Lower lobe of right lung (tissue), 2 donors: ENCODE results near the gene BNC2. TPM values are rescaled to one million over a fixed set of nuclear protein-coding genes. Genes with fewer than 3 reads are reported as not detected.
A peak's percentile ranks its signal among the peaks of the same experiment; 100 is the strongest.
"Not testable (repeated sequence)": the region's sequence is repeated elsewhere in the genome, so short reads cannot be mapped to it uniquely, and the experiment has no call there.

Experiments
- ATAC-seq, 2 donors: fragments of 200-7000 bp; cut with Tn5 transposase; one replicate each; pipeline ENCODE4 v1.9.1; 2020 to 2022; ENCODE audit warnings: mild to moderate bottlenecking in 2 of 2, moderate library complexity in 2 of 2
- DNase-seq: peaks from one replicate; pipeline ENCODE4 v3.0.0-alpha.2; 2020
- H3K27ac ChIP-seq: fragments of 200-600 bp; one replicate; pipeline ENCODE4 v1.8.0; 2022
- H3K27me3 ChIP-seq: fragments of 200-600 bp; one replicate; pipeline ENCODE4 v1.8.0; 2022; ENCODE audit warnings: low read depth
- H3K36me3 ChIP-seq: fragments of 200-600 bp; one replicate; pipeline ENCODE4 v1.8.0; 2022; ENCODE audit warnings: mild to moderate bottlenecking
- H3K4me1 ChIP-seq: fragments of 200-600 bp; one replicate; pipeline ENCODE4 v1.8.0; 2022
- H3K4me3 ChIP-seq: fragments of 200-600 bp; one replicate; pipeline ENCODE4 v1.8.0; 2022; ENCODE audit warnings: mild to moderate bottlenecking
- H3K9me3 ChIP-seq: fragments of 200-600 bp; one replicate; pipeline ENCODE4 v1.8.0; 2022
- CTCF ChIP-seq: fragments of 200-600 bp; IDR thresholded peaks from one replicate; pipeline ENCODE4 v1.8.0; 2022; ENCODE audit warnings: antibody characterized with exemption, mild to moderate bottlenecking
- intact Hi-C: fragments of 100-400 bp; cut with DNase I; formaldehyde crosslinking; loops from one replicate; pipeline ENCODE4 v1.11.0; 2022
- total RNA-seq: library from RNA; stranded (reverse); fragmentation: NEBNext Ultra II Directional; extraction: Animal tissue kit (Norgen Biotek cat#: 25700); gene quantifications from one replicate; pipeline ENCODE4 v1.2.1, GENCODE V29; 2021
- donor health status: DM: no; HTN: yes; CAD: no; lungs with severe emphysema.

Gene BNC2
- total RNA-seq, 1 donor from 2014 or later, result 15.0 TPM

GRCh38 chr9:16445141-16445920 lies 425.1 kb downstream of the BNC2 start:
- no peaks in the 10 kb centered on the region for H3K27me3 ChIP-seq
- H3K27ac ChIP-seq, result no peak overlapping the region
- TF ChIP-seq CTCF, result no peak
- ATAC-seq (peak in 1 of 2 donors; percentile 11), DNase-seq (no peak)
- H3K4me3 ChIP-seq, result no peak overlapping the region
- no peaks in the 10 kb centered on the region for H3K4me1 ChIP-seq
- intact Hi-C loops, result no loop called here
- H3K9me3 ChIP-seq, result no peaks in the 10 kb centered on the region
- H3K36me3 ChIP-seq, result no peaks in the 10 kb centered on the region

GRCh38 chr9:16442622-16443021 lies 427.8 kb downstream of the BNC2 start:
- no peak for ATAC-seq
- intact Hi-C loops, result no loop called here

GRCh38 chr9:16441791-16442190 lies 428.7 kb downstream of the BNC2 start:
- H3K4me3 ChIP-seq, result no peak overlapping the region
- ATAC-seq (no peak), DNase-seq (no peak)
- H3K4me1 ChIP-seq, result no peaks in the 10 kb centered on the region
- no peaks in the 10 kb centered on the region for H3K36me3 ChIP-seq
- H3K9me3 ChIP-seq, result no peaks in the 10 kb centered on the region
- no peak overlapping the region for H3K27ac ChIP-seq
- intact Hi-C loops, result no loop called here
- no peaks in the 10 kb centered on the region for H3K27me3 ChIP-seq
- TF ChIP-seq CTCF, result no peak

More at GRCh38 chr9:16442622-16443021, 427.8 kb downstream of the BNC2 start:
- Histone ChIP-seq H3K36me3 (no peaks in the 10 kb centered on the region), H3K27ac (no peak overlapping the region), H3K4me1 (no peaks in the 10 kb centered on the region), H3K9me3 (no peaks in the 10 kb centered on the region), H3K27me3 (no peaks in the 10 kb centered on the region), H3K4me3 (no peak overlapping the region)
- no peak for DNase-seq
- TF ChIP-seq CTCF, result no peak

- ATAC-seq, H3K27ac ChIP-seq, H3K9me3 ChIP-seq, DNase-seq, H3K36me3 ChIP-seq, intact Hi-C loops, H3K4me3 ChIP-seq, H3K4me1 ChIP-seq, H3K27me3 ChIP-seq: not testable (repeated sequence)
Measured at GRCh38 chr9:16438831-16439230, 431.6 kb downstream of the BNC2 start.

- Histone ChIP-seq H3K4me3 (no peak overlapping the region), H3K27ac (no peak overlapping the region), H3K36me3 (no peaks in the 10 kb centered on the region), H3K4me1 (no peaks in the 10 kb centered on the region), H3K9me3 (no peaks in the 10 kb centered on the region), H3K27me3 (no peaks in the 10 kb centered on the region)
- no peak for ATAC-seq
- no peak for DNase-seq
- TF ChIP-seq CTCF, result no peak
- intact Hi-C loops, result no loop called here
Measured at GRCh38 chr9:16436545-16436944, 433.9 kb downstream of the BNC2 start.

- ATAC-seq, result no peak
- no peak for TF ChIP-seq CTCF
- no peaks in the 10 kb centered on the region for H3K36me3 ChIP-seq
- no peak for DNase-seq
- H3K27me3 ChIP-seq, result no peaks in the 10 kb centered on the region
- no peaks in the 10 kb centered on the region for H3K9me3 ChIP-seq
- H3K4me3 ChIP-seq, result no peak overlapping the region
- no peaks in the 10 kb centered on the region for H3K4me1 ChIP-seq
- intact Hi-C loops, result no loop called here
- H3K27ac ChIP-seq, result no peak overlapping the region
Measured at GRCh38 chr9:16434526-16434925, 435.9 kb downstream of the BNC2 start.
